Iris pigment epithelial cell (primary cell): ENCODE results near the gene MMAB.
A peak's percentile ranks its signal among the peaks of the same experiment; 100 is the strongest.

Experiments
- DNase-seq: peaks from one replicate; pipeline ENCODE4 v3.0.0-alpha.2; 2011; ENCODE audit warnings: low read depth

The MMAB gene

DNA sequence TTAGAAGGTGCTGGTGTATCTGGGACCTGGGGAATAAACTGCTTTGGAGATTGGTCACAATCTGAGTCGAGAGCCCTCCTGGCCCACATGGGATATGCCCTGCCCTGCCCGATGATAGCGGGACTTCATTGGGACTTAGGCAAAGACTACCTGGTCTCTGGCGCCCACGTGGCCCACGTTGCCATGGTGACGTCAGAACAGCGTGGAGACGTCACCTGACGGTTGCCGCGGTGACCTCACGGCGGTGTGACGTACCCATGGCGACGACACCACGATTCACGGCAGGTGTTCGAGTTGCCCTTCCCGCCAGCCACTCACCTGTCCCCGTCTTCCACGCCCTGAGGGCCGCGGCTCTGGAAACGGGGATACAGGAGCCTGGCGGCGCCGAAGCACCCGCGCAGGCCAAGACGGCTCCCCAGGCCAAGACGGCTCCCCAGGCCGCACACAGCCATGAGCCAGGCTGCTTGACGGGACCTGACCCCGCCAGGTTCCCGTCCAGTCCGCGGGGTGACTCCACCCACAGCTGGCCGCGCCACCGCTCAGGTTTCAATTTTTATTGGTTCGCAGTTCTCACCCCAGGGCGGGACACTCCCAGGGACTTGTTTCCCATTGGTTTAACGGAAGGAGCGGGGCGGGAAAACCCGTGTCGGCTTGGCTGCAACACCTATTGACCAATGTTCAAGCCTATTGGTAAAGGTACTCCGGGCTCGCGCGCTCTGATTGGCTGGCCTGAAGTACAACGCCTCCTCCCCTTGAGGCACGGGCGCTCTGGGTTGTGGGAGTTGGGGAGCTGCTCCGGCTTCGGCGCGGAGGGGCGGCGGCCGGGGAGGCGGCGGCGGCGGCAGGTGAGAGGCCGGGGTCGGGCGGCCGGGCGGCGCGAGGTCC is at the start of gene MMAB, which contains the start of gene MVK:
TSS of gene MMAB (minus strand) at position 476 of the 885 bp plus-strand sequence. CDS start at position 452, 24 bp downstream.
TSS of gene MVK (plus strand) at position 766 of the 885 bp plus-strand sequence. CDS start 1,029 bp downstream, outside the sequence.
- DNase-seq, result peak; percentile 100

DNA sequence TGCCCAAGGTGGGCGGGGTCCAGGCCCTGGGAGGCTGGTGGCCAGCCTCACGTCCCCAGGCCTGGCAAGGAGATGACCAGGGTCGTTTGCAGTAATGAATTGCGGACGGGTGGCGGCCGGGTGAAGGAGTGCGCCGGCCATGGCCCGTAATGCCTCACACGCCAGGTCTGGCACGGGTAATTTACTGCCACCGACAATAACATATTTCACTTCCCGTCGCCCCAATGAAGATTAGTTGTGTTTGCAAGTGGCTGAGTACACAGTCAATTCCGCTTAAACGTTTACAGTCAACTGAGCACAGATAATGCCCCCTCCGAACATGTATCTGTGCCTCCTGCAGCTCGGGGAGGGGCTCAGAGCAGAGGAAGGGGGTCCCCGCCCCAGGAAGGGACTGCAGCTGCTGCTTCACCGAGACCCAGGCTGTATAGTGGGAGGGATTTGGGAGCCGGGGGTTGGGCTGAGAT is 48.6 kb upstream of the MMAB start:
- DNase-seq, result no peak

DNA sequence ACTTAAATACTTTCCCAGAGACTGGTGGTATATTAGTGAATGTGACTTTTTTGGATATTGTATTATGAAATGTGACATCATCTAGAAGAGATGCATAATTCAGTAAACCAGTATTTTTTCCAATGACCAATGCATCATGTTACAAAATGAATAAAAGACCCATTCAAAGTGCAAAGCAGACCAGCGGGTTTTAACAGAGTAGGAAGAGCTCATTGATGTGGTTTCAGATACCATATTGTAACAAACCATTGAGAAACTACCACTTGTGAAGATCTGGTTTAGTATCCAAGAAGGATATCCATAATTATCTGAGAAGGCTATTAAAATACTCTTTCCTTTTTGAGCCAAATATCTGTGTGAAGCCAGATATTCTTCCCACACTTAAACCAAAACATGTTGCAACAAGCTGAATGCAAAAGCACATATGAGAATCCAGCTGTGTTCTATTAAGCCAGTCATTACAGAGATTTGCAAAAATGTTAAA is 47.9 kb upstream of the MMAB start:
- no peak for DNase-seq

DNA sequence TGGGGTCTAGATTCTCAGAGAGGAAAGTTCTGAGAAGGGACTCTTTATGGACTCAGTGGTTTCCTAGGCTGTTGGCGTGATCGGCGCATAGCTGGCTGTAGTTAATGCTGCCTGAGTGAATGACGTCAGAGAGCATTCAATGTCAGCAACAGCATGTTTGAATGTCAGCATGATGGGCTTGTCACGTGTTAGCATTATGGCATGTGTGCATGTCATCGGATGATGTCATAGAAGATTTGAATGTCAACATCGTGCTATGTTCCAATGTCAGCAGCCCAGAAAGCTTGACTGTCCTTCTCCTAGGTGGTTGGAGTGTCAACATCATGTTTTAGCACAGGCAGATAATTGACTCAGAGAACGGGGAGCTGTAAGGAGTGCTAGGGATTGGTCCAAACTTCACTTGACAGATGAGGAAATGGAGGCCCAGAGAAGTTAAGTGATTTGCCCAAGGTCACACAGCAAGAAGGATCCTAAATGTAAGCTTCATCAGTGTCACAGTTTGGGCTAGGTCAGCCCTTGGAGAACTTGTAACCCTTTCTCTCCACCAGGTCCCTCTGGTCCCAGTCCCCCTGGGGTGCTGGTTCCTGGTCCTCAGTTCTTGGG is 45.8 kb upstream of the MMAB start:
- DNase-seq, result no peak

DNA sequence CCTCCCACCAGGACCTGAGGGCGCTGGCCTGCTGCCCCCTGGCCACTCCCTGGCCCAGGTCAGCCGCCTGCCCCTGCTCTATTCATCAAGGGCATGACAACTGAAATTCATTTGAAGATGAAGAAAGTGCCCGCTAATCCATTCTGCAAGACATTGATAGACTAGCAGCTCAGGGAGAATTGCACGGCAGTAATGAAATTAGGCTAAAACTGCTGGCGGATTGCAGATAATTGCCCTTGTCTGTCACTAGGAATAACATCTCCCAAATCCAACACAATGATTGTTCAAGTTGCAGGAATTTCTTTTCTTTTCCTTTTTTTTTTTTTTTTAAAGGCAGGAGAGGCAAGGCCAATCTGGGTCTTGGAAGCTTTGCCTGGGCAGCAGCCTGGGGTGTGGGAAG is 44.8 kb upstream of the MMAB start:
- DNase-seq, result no peak

DNA sequence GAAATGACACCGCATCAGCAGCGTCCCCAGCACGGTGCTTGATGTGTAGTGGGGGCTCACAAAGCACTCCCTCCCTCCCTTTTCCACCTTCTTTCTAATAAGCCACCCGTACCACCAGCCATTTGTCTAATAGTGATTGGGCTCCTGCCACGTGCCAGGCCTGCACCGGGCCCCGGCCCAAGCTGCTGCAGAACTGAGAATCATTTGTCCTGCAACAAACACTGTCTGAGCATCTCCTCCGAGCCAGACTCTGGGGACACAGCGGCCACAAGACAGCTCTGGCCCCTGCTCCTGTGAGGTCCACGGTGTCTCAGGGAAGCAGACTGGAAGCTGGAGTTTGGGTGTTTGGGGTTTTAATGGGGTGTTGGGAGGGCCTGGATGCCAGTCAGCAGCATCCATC is 44.2 kb upstream of the MMAB start:
- DNase-seq, result no peak

DNA sequence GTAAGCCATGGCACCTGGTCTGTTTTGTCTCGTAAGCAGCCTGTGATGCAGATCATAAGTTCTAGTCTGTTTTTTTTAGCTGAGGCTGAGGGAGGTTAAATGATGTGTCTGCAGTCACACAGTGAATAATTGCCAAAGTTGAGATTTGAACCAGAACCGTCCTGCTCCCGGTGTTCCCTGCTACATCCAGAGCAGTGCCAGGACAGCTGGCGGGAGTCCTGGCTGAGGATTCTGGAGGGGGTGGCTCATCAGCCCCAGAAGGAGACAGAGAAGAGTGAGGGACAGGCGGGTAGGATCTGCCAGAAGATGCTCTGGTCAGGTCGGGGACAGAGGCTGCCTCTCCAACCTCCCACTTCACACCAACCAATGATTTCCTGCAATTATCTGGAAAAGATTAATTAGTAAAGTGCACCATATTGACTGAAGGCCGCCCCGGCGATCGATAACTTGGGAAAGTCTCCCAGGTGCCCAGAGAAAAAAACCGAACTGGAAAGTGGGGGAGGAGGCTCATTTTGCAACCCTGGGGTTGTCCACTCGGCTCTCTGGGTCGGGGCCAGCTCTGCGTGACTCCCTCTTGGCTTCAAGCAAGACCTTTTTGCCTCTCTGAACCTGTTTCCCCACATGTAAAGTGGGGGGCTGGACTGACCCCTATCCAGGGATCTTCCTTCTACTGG is 42.4 kb upstream of the MMAB start:
- no peak for DNase-seq

DNA sequence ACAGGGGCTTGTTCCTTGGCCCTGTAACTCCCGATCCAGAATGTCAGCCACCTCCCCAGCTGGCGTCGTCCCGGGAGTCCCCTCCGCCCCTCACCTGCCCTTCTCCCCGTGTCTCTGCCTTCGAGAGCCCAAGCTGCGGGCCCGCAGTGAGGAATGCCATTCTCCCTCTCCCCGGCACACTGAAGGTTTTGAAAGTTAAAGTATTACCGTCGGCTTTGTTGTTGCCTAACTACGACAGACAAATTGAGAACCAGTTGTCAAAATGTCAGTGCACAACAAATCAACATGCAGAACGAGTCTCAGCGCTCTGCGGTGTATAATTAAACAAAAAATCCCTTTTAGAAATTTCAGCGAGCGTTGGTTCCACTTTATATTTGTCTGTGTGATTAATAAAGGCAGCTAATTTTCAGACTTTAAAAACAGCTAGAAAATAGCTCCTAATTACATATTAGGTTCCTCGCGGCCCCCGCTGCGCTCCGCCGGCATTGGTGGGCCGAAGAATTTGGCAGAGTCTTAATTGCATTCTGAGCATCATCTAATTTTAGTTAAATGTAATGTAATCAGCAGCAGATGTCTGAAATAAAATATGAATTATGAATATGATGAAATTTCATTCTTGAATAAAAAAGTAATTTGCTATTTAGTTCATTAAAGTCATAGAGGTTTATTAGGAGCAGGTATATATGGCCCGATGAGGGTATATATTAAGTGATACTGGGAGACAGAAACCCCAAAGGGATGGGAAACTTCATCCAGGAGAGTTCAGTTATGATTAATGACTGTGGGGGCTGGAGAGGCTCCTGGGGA is 40.5 kb upstream of the MMAB start:
- no peak for DNase-seq

DNA sequence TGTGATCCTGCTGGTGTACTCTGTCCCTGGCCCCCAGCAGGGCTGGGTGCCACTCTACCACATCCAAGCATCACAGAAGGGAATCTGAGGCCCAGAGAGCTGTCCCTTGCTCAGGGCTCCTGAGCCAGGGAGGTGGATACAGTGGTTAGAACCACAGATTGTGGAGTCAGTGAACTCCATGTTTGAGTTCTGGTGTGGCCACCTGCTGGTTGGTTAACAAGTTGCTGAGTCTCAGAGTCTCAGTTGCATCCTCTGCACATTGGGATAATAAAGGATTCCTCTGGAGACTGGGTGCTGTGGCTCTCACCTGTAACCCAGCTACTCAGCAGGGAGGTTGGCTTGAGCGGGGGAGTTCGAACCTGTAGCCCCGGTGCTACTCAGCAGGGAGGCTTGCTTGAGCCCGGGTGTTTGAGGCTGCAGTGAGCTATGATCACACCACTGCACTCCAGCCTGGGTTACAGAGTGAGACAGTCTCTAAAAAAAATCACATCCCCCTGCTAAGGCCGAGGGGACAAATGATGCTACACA is 39.7 kb upstream of the MMAB start:
- peak; percentile 22 for DNase-seq

DNA sequence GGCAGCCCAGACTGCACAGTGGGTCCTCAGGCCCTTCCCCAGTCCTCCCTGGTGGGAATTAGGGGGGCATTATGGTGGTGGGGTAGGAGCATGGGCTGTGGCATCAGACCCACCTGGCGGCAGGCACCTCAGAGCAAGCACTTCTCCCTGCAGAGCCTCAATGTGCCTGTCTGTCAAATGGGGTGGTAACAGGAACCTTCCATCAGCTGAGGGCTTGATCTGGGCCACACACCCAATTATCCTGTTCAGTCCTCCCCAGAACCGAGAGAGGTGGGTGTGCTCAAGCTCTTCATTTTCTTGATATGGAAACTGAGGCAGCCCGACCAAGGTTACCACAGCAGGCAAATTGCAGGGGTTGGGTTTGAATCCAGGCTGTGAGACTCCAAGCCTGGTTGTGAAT is 38.7 kb upstream of the MMAB start:
- no peak for DNase-seq

DNA sequence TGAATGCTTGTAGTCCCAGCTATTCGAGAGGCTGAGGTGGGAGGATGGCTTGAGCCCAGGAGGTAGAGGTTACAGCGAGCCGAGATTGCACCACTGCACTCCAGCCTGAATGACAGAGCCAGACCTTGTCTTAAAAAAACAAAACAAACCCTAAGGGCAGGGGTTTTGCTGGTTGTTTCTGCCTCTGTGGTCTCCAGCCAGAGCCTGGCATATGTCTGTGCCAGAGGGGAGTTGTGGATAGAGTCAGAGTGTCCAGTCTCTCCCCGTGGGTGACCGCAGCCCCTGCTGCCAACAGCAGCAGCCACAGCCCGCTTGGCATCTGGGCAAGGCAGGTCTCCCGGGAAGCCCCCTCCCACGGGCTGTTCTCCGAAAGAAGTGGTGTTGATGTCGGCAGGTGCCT is 37.9 kb upstream of the MMAB start:
- DNase-seq, result no peak

DNA sequence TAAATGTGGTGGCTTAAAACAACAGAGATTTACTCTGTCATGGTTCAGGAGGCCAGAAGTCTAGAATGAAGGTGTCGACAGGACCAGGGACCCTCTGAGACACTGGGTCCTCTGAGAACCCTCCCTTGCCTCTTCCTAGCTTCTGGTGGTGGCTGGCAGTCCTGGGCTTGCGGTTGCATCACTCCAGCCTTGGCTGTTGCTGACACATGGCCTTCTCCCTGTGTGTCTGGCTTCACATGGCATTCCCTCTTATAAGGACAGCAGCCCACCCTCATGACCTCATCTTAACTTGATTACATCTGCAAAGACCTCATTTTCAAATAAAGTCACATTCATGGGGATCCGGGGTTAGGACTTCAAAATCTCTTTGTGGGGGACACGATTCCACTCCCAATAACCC is 37.2 kb upstream of the MMAB start:
- DNase-seq, result no peak

DNA sequence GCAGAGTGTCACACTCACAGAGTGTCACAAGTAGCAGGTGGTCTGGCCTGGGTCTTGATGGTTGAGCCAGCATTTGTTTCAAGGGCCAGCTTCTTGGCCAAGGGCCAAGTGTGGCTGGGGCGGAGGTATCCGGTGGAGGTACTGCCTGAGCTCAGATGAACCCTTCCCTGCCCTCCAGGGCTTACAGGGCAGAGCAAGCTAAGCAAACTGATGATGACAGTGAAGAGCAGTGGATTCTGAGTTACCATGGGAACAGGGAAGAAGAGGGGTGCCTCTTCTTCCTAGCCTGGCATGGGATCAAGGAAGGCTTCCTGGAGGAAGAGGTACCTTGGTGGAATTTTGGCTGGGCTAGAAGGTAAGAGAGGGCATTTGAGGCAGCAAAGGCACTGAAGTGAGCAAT is 36.0 kb upstream of the MMAB start:
- no peak for DNase-seq

DNA sequence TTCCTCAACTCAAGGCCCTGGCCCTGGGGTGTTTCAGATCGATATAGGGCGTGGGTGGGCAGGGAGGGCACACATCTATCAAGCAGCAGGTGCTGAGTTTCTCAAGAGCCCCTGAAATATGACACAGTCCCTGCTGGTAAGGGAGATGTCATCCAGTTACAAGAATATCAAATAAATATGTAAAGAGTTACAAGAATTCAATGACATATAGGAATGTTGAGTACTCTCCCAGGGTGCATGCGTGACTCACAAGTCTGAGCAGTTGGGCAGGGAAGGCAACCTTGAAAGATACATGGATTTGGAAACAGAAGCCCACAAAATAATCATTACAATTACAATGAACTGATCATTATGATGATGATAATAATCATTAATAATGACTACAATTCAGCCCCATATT is 35.5 kb upstream of the MMAB start:
- no peak for DNase-seq

DNA sequence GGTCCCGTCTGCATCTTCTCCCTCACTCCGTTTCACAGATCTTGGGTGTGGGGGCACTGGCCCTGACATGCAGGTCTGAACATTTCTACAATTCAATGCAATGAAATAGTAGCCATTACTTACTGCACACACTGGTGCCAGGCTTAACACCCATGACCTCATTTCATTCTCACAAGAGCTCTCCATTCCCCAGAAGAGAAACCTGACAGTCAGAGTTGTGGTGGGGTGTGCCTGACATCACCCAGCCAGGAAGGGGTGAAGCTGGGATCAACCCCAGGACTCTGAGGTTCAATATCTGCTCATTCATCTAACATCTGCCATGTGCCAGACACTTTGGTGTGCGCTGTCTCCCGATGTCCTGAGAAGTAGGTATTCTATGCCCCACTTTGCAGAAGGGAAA is 35.0 kb upstream of the MMAB start:
- no peak for DNase-seq

DNA sequence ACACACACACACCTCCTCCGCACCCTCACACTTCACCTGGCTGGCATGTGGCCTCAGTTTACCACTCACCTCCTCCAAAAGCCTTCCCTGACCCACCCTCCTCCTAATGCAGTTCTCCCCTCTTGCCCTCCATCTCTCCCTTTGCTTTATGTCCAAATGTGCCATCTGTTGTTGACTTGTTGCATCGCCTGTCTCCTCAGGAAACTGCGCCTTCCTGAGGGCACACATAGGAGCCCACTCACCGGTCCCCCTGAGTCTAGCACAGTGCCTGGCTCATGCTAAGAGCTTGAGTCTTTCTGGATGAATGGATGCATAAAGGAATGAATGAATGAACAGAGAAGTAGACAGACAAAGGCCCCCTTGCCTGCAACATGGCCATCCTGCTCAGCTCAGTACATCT is 34.3 kb upstream of the MMAB start:
- no peak for DNase-seq

DNA sequence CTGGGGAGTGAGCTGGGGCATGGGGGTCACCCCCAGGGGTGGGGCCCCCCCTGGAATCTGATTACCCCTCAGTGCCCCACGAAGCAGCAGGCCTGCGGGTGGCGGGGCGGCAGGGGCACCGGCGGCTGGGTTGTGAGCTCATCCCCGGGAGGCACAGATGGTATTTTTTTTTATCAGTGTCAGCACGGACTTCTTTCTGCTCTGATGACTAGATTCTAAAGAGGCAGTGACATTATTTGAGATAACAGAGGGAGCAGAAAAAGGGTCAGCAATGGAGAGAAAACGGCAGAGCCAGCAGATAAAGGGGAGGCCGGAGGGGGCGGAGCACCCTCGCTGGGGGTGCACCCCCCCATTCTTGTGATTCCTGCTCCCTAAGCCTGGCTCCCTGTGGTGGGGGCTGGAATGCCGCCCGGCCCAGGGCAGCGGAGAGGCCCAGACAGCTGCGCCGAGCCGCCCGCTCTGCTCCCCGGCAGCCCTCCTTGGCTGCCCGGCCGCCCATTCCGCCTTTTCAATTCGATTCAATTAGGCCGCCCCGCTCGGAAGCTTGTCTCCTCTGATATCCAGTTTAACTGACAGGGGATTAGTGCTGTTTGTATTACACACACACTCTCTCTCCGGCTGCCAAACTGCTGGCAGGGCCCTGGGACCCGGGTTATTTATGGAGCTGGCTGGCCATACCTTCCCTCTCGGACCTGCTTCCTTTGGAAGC is 33.2 kb upstream of the MMAB start:
- peak; percentile 37 for DNase-seq

DNA sequence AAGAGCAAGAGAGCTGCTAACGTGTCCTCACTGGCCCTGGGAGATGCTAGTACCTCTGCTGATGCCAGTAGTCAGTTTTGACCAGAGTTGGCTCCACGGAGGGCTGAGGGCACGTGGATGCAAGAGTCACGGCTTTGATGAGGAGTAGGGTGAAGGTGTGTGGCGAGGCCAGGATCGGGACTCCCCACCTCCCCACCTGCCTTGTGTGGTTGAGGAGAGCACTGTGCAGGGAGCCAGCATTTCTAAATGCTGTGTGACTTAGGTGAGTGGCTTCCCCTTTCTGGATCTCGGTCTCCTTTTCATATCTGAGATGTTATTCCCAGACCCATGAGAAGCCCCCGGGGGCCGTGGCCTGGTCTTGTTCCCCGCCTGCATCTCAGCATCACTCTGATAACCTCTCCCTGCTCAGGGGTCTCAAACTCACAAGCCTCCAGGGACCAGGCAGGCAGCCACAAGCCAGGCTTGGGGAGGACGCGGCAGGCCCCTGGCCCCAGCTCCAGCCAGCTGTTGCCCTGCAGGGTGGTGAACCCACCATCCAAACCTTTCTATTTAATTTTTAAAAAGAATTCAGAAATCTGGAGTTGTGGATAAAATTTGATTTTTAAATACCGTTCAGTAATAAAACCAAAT is 32.4 kb upstream of the MMAB start:
- no peak for DNase-seq

DNA sequence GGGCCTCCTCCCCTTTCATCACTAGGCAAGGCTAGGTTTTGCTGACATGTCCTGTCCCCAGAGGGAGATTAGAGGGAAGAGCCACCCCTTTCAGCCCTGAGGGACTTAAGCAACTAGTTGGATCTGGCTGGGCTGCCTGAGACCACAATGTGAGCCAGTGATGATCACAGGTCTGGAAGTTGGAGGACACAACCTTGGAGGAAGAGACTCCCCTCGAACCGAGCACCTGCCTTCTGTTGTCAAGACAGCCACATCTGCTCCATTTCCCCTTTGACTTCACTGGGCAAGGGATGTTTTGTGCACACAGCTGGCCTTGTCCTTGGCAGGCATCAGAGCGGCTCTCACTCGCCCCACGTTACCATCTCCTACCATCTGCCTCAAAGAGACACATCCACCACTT is 31.7 kb upstream of the MMAB start:
- no peak for DNase-seq

DNA sequence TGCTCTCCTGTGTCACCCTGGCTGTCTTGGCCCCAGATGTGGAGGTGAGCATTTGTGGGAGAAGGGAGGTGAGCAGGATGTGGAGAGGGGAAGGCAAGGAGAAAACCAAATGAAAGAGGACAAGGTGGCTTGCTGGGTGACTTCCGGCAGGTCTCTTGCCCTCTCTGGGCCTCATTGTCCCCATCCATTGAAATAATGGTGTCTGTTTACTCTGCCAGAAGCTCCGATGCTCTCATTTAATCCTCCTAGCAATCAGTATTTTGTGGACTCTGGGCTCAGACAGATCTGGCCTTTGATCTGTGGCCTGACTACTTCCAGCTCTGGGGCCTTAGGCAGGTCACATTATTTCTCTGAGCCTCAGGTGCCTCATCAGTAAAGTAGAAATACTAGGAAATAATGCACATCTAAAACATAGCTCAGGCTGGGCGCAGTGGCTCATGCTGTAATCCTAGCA is 30.9 kb upstream of the MMAB start:
- no peak for DNase-seq
